HG03066 (cell line): ENCODE data around the gene FBXO9.

Experiments
- ATAC-seq: cut with Tn5 transposase; IDR thresholded peaks from one replicate; pipeline ENCODE4 v1.9.1; 2021; ENCODE audit warnings: low read depth; ENCODE audit not compliant: unreplicated experiment

Gene FBXO9

GRCh38 chr6:53130569-53131290 is 65.5 kb downstream of the FBXO9 start:
- ATAC-seq, result no peak

DNA sequence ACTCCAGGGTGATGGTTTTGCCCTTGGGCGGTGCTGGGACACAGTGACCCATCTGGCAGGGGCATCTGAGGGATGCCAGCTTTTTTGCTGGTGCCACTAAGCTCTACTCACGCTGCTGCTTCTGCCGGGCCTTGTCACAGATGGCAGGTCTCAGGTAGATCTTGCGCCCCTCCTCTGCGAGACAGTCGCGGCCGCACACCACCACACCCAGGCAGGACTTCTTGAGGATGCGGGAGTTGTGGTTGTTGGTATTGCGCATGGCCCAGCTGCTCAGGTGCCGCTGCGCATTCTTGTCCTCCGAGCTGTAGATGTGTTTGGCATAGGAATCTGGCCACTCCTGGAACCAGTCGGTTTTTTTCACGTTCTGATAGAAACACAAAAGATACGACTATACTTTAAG is 68.8 kb downstream of the FBXO9 start:
- no peak for ATAC-seq

DNA sequence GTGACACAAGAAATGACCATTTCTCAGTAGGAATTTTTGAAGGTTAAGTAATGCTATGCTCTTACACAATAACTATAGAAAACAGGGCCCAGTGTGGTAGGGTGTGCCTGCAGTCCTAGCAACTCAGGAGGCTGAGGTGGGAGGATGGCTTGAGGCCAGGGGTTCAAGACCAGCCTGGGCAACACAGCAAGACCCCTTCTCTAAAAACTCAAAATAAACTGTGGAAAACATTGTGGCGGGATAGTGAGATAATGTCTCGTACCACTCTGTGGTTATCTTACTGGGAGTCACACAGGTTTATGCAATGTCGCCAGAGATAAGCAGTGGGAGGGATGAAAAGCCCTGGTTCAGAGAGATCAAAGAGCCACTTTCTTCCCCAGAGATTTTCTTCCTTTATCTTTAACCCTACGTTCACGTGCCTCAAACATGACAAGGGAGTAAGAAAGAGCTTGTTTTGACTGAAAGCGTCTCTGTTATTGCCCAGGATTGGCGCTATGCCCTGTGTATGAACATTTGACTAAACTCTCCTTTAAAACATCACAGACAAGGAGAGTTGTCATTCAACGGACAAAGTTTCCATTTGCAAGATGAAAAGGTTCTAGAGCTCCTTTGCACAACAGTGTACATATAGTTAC is 69.5 kb downstream of the FBXO9 start:
- ATAC-seq, result no peak

DNA sequence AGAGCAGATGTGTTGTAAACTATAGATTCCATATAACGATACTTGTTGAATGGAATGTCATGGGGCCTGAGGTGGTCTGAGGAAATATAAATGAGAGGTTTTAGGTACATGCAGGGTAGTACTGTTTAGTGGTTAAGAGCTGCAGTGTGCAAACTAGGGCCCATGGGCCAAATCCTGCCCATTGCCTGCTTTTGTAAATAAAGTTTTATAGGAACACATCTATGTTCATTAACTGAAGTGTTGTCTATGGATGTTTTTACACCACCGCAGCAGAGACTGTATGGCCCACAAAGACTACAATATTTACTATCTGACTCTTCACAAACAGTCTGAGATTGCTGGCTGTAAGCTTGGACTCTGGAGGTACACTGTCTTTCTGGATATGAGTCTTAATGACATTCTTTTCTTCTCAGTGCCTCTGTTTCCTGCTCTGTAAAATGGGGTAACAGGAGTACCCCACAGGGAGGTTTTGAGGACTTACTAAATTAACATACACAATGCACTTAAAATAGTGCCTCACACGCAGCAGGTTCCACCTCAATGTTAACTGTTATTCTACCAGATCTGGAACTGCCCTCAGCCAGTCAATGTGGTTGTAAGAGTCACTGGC is 70.9 kb downstream of the FBXO9 start:
- ATAC-seq, result no peak

DNA sequence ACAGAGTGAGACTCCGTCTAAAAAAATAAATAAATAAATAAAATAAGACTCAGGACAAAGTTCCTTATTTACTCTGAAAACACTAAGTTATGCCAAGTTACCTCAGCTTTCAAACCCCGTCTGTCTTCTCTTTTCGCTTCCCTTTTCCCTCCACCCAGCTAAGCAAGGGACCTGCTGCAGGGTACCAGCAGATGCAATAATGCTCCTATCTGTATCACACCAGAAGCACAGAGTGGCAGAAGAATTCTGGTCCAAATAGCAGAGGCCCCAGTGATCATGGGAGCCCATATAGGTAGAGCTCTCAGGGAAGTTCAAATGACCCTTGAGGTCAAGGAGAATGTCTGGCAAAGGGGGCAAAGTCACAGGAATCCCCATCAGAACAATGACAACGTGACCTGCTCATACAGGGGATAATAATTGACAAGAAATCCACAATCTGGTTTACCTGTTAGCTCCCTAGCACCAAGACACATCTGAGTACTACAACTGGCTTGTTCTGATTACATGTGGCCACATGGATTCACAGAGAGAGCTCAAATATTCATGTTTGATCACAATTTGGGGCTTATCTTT is 74.7 kb downstream of the FBXO9 start:
- no peak for ATAC-seq

DNA sequence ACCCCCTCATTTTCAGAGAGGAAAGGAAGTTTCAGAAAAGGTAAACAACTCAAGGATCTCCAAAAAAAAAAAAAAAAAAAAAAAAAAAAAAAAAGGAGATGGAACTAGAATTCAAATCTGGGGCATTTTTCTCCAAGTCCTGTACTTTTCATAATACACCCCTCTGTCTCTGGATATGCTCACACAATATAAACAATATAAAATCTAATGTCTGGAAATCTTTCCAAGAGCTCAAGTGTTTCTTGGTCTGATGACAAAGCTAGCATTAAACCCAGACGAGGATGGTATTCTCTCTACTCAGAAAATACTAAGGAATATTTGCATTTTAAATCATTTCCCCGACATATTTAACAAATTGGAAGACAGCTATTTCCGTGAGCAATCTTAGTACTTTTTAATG is 77.6 kb downstream of the FBXO9 start:
- ATAC-seq, result no peak

GRCh38 chr6:53143710-53144109 is 78.5 kb downstream of the FBXO9 start:
- no peak for ATAC-seq

- ATAC-seq, result no peak
Observed at GRCh38 chr6:53144802-53145201, 79.6 kb downstream of the FBXO9 start.

GRCh38 chr6:53148684-53149083 is 83.5 kb downstream of the FBXO9 start, which contains the start of gene GCM1:
Gene GCM1 (minus strand): TSS chr6:53148841. CDS start chr6:53145632, 3,209 bp downstream.
- ATAC-seq, result no peak
